Transverse colon (tissue), 4 donors: ENCODE measurements around the gene TNFSF8. TPM values are rescaled to one million over a fixed set of nuclear protein-coding genes. Genes with fewer than 3 reads are reported as not detected.

Experiments used
- DNase-seq: peaks from one replicate; pipeline ENCODE4 v3.0.0-alpha.2; 2019
- H3K27ac ChIP-seq, 4 donors: fragments of 200-600 bp; sonication (generic); 2 replicates each; pipeline ENCODE4 v1.5.1; 2016 to 2018; ENCODE audit warnings: inconsistent platforms in 4 of 4
- H3K27me3 ChIP-seq: fragments of 200-600 bp; sonication (generic); 2 replicates; pipeline ENCODE4 v1.5.1; 2017; ENCODE audit warnings: inconsistent platforms
- H3K36me3 ChIP-seq, 4 donors: fragments of 200-600 bp; sonication (generic); 2 replicates each; pipeline ENCODE4 v1.5.1; 2017 to 2019; ENCODE audit warnings: inconsistent platforms in 4 of 4
- H3K4me1 ChIP-seq, 4 donors: fragments of 200-600 bp; sonication (generic); 2 replicates each; pipeline ENCODE4 v1.5.1; 2017 to 2020; ENCODE audit warnings: inconsistent platforms in 4 of 4
- H3K4me3 ChIP-seq, 4 donors: fragments of 200-600 bp; sonication (generic); 1 replicate in 1 of 4; 2 replicates in 3 of 4; pipeline versions ENCODE4 v1.5.1 to v1.6.1; 2017 to 2019; ENCODE audit warnings: inconsistent platforms in 4 of 4
- H3K9me3 ChIP-seq, 2 donors: fragments of 200-600 bp; sonication (generic); 2 replicates each; pipeline ENCODE4 v1.5.1; 2017 to 2019; ENCODE audit warnings: inconsistent platforms in 2 of 2
- EP300 ChIP-seq: sonication (generic); formaldehyde crosslinking; IDR thresholded peaks from one replicate; pipeline ENCODE4 v1.6.1; 2017; ENCODE audit warnings: antibody characterized with exemption, low read depth
- POLR2A ChIP-seq: fragments of 450-650 bp; IDR thresholded peaks from one replicate; pipeline ENCODE4 v1.6.1; 2016; ENCODE audit warnings: antibody characterized with exemption, mild to moderate bottlenecking, moderate library complexity
- POLR2AphosphoS5 ChIP-seq, 3 donors: sonication (generic); formaldehyde crosslinking; IDR thresholded peaks; one replicate each; pipeline ENCODE4 v1.6.1; 2016; ENCODE audit warnings: antibody characterized with exemption in 3 of 3
- WGBS, 2 donors: methylation state at CpG; one replicate each; pipeline ENCODE4 v1.1.5; 2018; ENCODE audit warnings: low coverage in 1 of 2; 5-methylcytosine and 5-hydroxymethylcytosine counted together
- in situ Hi-C, 4 donors: fragments of 200-750 bp; cut with MboI; loops; one replicate each; pipeline versions ENCODE4 v1.15.0 to v1.15.1; 2017; ENCODE audit warnings: low sequenced_read_pairs in 3 of 4, low pct_ligation_motif_present in 1 of 4, low pct_unique_long_range_greater_than_20kb in 1 of 4
- intact Hi-C: fragments of 100-400 bp; cut with DNase I; formaldehyde crosslinking; loops from one replicate; pipeline ENCODE4 v1.15.1; 2023; ENCODE audit warnings: low total_unique reads
- total RNA-seq, 4 donors: library from RNA; depleted of rRNA; stranded (reverse); fragments of >200 nt; gene quantifications; one replicate each; pipeline ENCODE4 v1.1.0, GENCODE V29; 2016
- TF ChIP-seq, protein P1 (sequence below), 5 experiments: fragments of 200-600 bp in 3 of 5; fragments of 450-650 bp in 2 of 5; sonication (generic) in 3 of 5; IDR thresholded peaks; 1 replicate in 2 of 5; 2 replicates in 3 of 5; pipeline ENCODE4 v1.5.1; 2016 to 2017; ENCODE audit warnings: antibody characterized with exemption in 5 of 5, inconsistent platforms in 3 of 5, mild to moderate bottlenecking in 2 of 5, moderate library complexity in 1 of 5

The TNFSF8 gene
- total RNA-seq, 4 donors from 2014 or later = 1.2 to 5.2 TPM; not detected in 2

DNA sequence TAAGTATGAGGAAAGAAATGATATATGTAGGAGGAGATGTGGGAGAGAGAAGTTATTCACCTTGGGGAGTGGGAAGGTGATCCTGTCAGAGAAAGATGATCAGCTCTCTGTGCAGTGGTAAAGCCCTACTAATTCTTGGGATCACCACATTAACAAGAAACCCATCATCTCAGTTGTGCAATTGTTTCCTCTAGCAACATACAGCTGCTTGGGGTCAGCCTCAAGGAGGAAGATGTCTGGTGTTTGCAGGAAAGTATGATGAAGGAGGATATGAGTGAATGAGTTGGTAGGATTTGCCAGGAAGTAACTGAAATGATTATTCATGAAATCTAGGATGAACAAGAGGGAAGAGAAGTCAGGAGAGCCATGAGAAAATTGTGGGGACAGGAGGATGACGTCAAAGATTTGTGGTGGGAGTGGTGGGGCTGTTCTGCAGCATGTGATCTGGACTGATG is 50.1 kb downstream of the TNFSF8 start:
- H3K4me3 ChIP-seq = no peak overlapping the region
- in situ Hi-C loops (no loop called here), intact Hi-C loops (no loop called here)
- H3K27ac ChIP-seq = no peak overlapping the region
- no peaks in the 10 kb centered on the region for H3K36me3 ChIP-seq
- peaks cover 0 to 4% (median 2%) of the 10 kb centered on the region in 4 donors for H3K4me1 ChIP-seq
- no peak for DNase-seq
- TF ChIP-seq POLR2AphosphoS5 (IDR thresholded peaks at IDR 0.05) = no peak
- TF ChIP-seq EP300 = no peak
- TF ChIP-seq POLR2A = no peak
- TF ChIP-seq, protein P1, sequence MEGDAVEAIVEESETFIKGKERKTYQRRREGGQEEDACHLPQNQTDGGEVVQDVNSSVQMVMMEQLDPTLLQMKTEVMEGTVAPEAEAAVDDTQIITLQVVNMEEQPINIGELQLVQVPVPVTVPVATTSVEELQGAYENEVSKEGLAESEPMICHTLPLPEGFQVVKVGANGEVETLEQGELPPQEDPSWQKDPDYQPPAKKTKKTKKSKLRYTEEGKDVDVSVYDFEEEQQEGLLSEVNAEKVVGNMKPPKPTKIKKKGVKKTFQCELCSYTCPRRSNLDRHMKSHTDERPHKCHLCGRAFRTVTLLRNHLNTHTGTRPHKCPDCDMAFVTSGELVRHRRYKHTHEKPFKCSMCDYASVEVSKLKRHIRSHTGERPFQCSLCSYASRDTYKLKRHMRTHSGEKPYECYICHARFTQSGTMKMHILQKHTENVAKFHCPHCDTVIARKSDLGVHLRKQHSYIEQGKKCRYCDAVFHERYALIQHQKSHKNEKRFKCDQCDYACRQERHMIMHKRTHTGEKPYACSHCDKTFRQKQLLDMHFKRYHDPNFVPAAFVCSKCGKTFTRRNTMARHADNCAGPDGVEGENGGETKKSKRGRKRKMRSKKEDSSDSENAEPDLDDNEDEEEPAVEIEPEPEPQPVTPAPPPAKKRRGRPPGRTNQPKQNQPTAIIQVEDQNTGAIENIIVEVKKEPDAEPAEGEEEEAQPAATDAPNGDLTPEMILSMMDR (IDR thresholded peaks at IDR 0.05) = no peak
- H3K9me3 ChIP-seq = peaks cover 0 to 3% of the 10 kb centered on the region in 2 donors
- WGBS, 2 donors = 78 to 83% methylated on average over 1 of the region's 1 CpG
- H3K27me3 ChIP-seq = no peaks in the 10 kb centered on the region

DNA sequence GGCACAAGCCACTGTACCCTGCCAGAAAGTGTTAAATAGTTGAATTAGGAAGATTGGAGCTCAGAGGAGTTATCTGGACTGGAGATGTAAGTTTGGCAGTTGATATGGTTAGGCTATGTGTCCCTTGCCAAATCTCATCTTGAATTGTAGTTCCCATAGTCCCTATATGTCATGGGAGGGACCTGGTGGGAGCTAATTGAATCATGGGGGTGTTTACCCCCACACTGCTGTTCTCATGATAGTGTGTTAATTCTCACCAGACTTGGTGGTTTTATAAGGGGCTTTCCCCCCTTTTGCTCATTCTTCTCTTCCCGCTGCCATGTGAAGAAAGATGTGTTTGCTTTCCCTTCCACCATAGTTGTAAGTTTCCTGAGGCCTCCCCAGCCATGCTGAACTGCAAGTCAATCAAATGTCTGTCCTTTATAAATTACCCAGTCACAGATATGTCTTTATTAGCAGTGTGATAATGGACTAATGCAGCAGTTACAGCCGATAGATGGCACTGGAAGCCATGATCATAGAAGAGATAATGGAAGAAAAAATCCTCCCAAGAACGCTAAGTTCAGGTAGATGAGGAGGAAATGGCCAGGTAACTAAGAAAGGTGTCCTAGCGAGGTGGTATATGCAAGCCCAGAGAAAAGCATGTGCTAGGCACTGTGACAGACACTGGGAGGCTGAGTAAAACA is 51.4 kb downstream of the TNFSF8 start:
- Histone ChIP-seq H3K36me3 (no peaks in the 10 kb centered on the region), H3K27ac (no peak overlapping the region), H3K4me3 (no peak overlapping the region), H3K9me3 (peaks cover 0 to 3% of the 10 kb centered on the region in 2 donors), H3K4me1 (no peaks in the 10 kb centered on the region), H3K27me3 (no peaks in the 10 kb centered on the region)
- in situ Hi-C loops (no loop called here), intact Hi-C loops (loop anchor here (10.0 kb wide), 1 partner anchor 64 kb away; no protein-coding TSS in a partner anchor)
- DNase-seq = no peak
- TF ChIP-seq POLR2AphosphoS5 (IDR thresholded peaks at IDR 0.05) (no peak), POLR2A (no peak), EP300 (no peak)
- TF ChIP-seq, protein P1 (IDR thresholded peaks at IDR 0.05) = no peak
- WGBS, 2 donors = 86 to 90% methylated on average over 4 of the region's 4 CpGs

DNA sequence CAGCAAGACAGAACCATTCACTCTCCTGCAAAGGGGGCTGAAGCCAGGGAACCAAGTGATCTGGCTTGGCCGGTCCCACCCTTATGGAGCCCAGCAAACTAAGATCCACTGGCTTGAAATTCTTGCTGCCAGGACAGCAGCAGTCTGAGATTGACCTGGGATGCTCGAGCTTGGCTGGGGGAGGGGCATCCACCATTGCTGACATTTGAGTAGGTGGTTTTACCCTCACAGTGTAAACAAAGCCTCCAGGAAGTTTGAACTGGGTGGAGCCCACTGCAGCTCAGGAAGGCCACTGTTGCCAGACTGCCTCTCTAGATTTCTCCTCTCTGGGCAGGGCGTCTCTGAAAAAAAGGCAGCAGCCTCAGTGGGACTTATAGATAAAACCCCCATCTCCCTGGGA is 60.5 kb downstream of the TNFSF8 start:
- H3K4me3 ChIP-seq = no peak overlapping the region
- in situ Hi-C loops (no loop called here), intact Hi-C loops (loop anchor here (10.0 kb wide), 1 partner anchor 55 kb away; no protein-coding TSS in a partner anchor)
- no peaks in the 10 kb centered on the region for H3K27me3 ChIP-seq
- no peaks in the 10 kb centered on the region for H3K36me3 ChIP-seq
- H3K4me1 ChIP-seq = peaks cover 0 to 8% (median 7%) of the 10 kb centered on the region in 4 donors
- TF ChIP-seq, protein P1 (IDR thresholded peaks at IDR 0.05) = no peak
- TF ChIP-seq POLR2AphosphoS5 (IDR thresholded peaks at IDR 0.05) (no peak), EP300 (no peak), POLR2A (no peak)
- H3K27ac ChIP-seq = no peak overlapping the region
- H3K9me3 ChIP-seq = no peaks in the 10 kb centered on the region
- DNase-seq = peak; percentile 52
- WGBS, 2 donors = 53% methylated on average over 3 of the region's 3 CpGs; no CpG with 5 or more reads in 1 of the 2 donors

DNA sequence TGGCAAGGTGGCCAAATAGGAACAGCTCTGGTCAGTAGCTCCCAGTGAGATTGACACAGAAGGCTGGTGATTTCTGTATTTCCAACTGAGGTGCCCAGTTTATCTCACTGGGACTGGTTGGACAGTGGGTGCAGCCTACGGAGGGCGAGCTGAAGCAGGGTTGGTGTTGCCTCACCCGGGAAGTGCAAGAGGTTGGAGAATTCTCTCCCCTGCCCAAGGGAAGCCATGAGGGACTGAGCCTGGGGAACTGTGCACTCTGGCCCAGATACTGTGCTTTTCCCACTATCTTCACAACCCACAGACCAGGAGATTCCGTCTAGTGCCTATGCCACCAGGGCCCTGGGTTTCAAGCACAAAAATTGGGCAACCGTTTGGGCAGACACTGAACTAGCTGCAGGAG is 61.0 kb downstream of the TNFSF8 start:
- WGBS, 2 donors = 96% methylated on average over 5 of the region's 5 CpGs; no CpG with 5 or more reads in 1 of the 2 donors
- H3K4me1 ChIP-seq = peaks cover 0 to 8% (median 7%) of the 10 kb centered on the region in 4 donors

More for the DNA sequence above, 61.0 kb downstream of the TNFSF8 start:
- TF ChIP-seq EP300 (no peak), POLR2AphosphoS5 (IDR thresholded peaks at IDR 0.05) (no peak)
- TF ChIP-seq, protein P1 (IDR thresholded peaks at IDR 0.05) = no peak
- H3K9me3 ChIP-seq = no peaks in the 10 kb centered on the region
- intact Hi-C loops = no loop called here
- H3K27me3 ChIP-seq = no peaks in the 10 kb centered on the region
- H3K4me3 ChIP-seq = no peak overlapping the region
- no peaks in the 10 kb centered on the region for H3K36me3 ChIP-seq
- in situ Hi-C loops = no loop called here
- no peak overlapping the region for H3K27ac ChIP-seq
- no peak for DNase-seq
